DOHH2 (cell line): ENCODE measurements around the gene MSMB.

ENCODE experiments used
- H3F3A ChIP-seq: fragments of 200-600 bp; sonication (generic), shearing (Covaris generic); 2 replicates; pipeline ENCODE4 v1.6.0; 2016; ENCODE audit warnings: antibody characterized with exemption, mild to moderate bottlenecking; ENCODE audit not compliant: control insufficient read depth, insufficient read depth
- H3K27ac ChIP-seq: fragments of 200-600 bp; sonication (generic); 2 replicates; pipeline ENCODE4 v1.5.1; 2014; ENCODE audit warnings: low read depth, mild to moderate bottlenecking, low read length, moderate library complexity
- H3K27me3 ChIP-seq: fragments of 200-600 bp; sonication (generic); 2 replicates; pipeline ENCODE4 v1.6.1; 2014; ENCODE audit warnings: mild to moderate bottlenecking, low read length, mixed read lengths; ENCODE audit not compliant: control insufficient read depth
- H3K36me3 ChIP-seq: fragments of 200-600 bp; sonication (generic); 2 replicates; pipeline ENCODE4 v1.6.1; 2014; ENCODE audit warnings: mild to moderate bottlenecking, low read length, moderate library complexity, mixed read lengths; ENCODE audit not compliant: control insufficient read depth
- H3K4me1 ChIP-seq: fragments of 200-600 bp; sonication (generic); 2 replicates; pipeline ENCODE4 v1.6.1; 2014; ENCODE audit warnings: mild to moderate bottlenecking, low read length, mixed read lengths; ENCODE audit not compliant: control insufficient read depth
- H3K4me2 ChIP-seq: fragments of 200-600 bp; sonication (generic); 2 replicates; pipeline ENCODE4 v1.6.0; 2014; ENCODE audit warnings: mild to moderate bottlenecking, low read length, moderate library complexity
- H3K4me3 ChIP-seq: fragments of 200-600 bp; sonication (generic); 2 replicates; pipeline ENCODE4 v1.5.1; 2014; ENCODE audit warnings: mild to moderate bottlenecking, low read length, mixed read lengths
- H3K79me2 ChIP-seq: fragments of 200-600 bp; sonication (generic); 2 replicates; pipeline ENCODE4 v1.6.1; 2014; ENCODE audit warnings: mild to moderate bottlenecking, low read length, mixed read lengths; ENCODE audit not compliant: control insufficient read depth
- H3K9me2 ChIP-seq: fragments of 200-600 bp; sonication (generic); replicated peaks from 2 replicates; pipeline ENCODE4 v1.6.1; 2014; ENCODE audit warnings: mild to moderate bottlenecking, low read length, mixed read lengths; ENCODE audit not compliant: control insufficient read depth
- H3K9me3 ChIP-seq: fragments of 200-600 bp; sonication (generic); 2 replicates; pipeline ENCODE4 v1.6.1; 2014; ENCODE audit warnings: antibody characterized with exemption, low read length, mixed read lengths; ENCODE audit not compliant: control insufficient read depth, insufficient read depth
- H4K20me1 ChIP-seq: fragments of 200-600 bp; sonication (generic); 2 replicates; pipeline ENCODE4 v1.6.0; 2014; ENCODE audit warnings: low read depth, mild to moderate bottlenecking, antibody characterized with exemption, low read length, moderate library complexity; ENCODE audit not compliant: control insufficient read depth, insufficient read depth
- CTCF ChIP-seq: fragments of 200-600 bp; sonication (generic); IDR thresholded peaks from one replicate; pipeline ENCODE4 v1.5.1; 2014; ENCODE audit warnings: antibody characterized with exemption, mild to moderate bottlenecking, low read depth, low read length; ENCODE audit not compliant: poor library complexity, severe bottlenecking
- EZH2phosphoT487 ChIP-seq: fragments of 200-600 bp; sonication (generic); IDR thresholded peaks from 2 replicates; pipeline ENCODE4 v1.6.1; 2017; ENCODE audit warnings: borderline replicate concordance, mild to moderate bottlenecking, antibody characterized with exemption, low read length, moderate library complexity, mixed read lengths

The MSMB gene

GRCh38 chr10:46033602-46034011, 12.5 kb downstream of the MSMB start:
- Histone ChIP-seq H3K4me3 (no peak overlapping the region), H3K27ac (no peak overlapping the region), H3K27me3 (no peaks in the 10 kb centered on the region), H3K36me3 (peaks cover 9% of the 10 kb centered on the region; the same call in 1 of the 2 replicates), H3K4me2 (no peak overlapping the region), H3K79me2 (peaks cover 20% of the 10 kb centered on the region), H3K9me2 (no peaks in the 10 kb centered on the region), H3K9me3 (no peaks in the 10 kb centered on the region), H4K20me1 (peaks cover 6% of the 10 kb centered on the region; the same call in 1 of the 2 replicates), H3K4me1 (peaks cover 13% of the 10 kb centered on the region), H3F3A (peaks cover 3% of the 10 kb centered on the region; the same call in 1 of the 2 replicates)
- TF ChIP-seq CTCF (no peak), EZH2phosphoT487 (no peak)

GRCh38 chr10:46031648-46032532, 14.2 kb downstream of the MSMB start:
- Histone ChIP-seq H3K27ac (no peak overlapping the region), H3K9me2 (no peaks in the 10 kb centered on the region), H3K9me3 (no peaks in the 10 kb centered on the region), H3K36me3 (peaks cover 25% of the 10 kb centered on the region), H3K4me3 (no peak overlapping the region), H3K79me2 (peaks cover 37% of the 10 kb centered on the region), H3K4me2 (no peak overlapping the region), H3K4me1 (peaks cover 27% of the 10 kb centered on the region), H3K27me3 (no peaks in the 10 kb centered on the region), H3F3A (peaks cover 3% of the 10 kb centered on the region; the same call in 1 of the 2 replicates), H4K20me1 (peaks cover 21% of the 10 kb centered on the region)
- TF ChIP-seq EZH2phosphoT487 = no peak
- TF ChIP-seq CTCF = no peak

GRCh38 chr10:46030091-46030937, 15.8 kb downstream of the MSMB start, which contains the start of gene NCOA4:
Gene NCOA4, minus strand, starts transcription at chr10:46030623. Its CDS starts 13,943 bp downstream, at chr10:46016680.
- TF ChIP-seq EZH2phosphoT487 (no peak), CTCF (peak; percentile 72)
- Histone ChIP-seq H3K4me3 (peak within 1 kb of the TSS; percentile 95), H3K9me2 (no peaks in the 10 kb centered on the region), H3K9me3 (no peaks in the 10 kb centered on the region), H3K79me2 (peaks cover 53% of the 10 kb centered on the region), H4K20me1 (peaks cover 33% of the 10 kb centered on the region), H3K4me1 (peaks cover 32% of the 10 kb centered on the region), H3K4me2 (peak within 1 kb of the TSS; percentile 90), H3K36me3 (peaks cover 41% of the 10 kb centered on the region), H3K27ac (peak within 1 kb of the TSS; percentile 59), H3K27me3 (no peaks in the 10 kb centered on the region), H3F3A (peaks cover 3% of the 10 kb centered on the region; the same call in 1 of the 2 replicates)
